ENCODE results near the gene TMPRSS3.

The TMPRSS3 gene

GRCh38 chr21:42347601-42348327 is 48.1 kb downstream of the TMPRSS3 start:
- no peak for DNase-seq

GRCh38 chr21:42346866-42347600 is 48.8 kb downstream of the TMPRSS3 start:
- DNase-seq: no peak

- no peak for DNase-seq
These were observed 49.4 kb downstream of the TMPRSS3 start for GRCh38 chr21:42346441-42346840.

- DNase-seq: no peak
These were observed 51.2 kb downstream of the TMPRSS3 start for GRCh38 chr21:42344631-42345030.

- no peak for DNase-seq
These were observed 51.8 kb downstream of the TMPRSS3 start for GRCh38 chr21:42343963-42344510.

- no peak for DNase-seq
These were observed 52.3 kb downstream of the TMPRSS3 start for GRCh38 chr21:42343556-42343955.

GRCh38 chr21:42343101-42343500 is 52.8 kb downstream of the TMPRSS3 start:
- no peak for DNase-seq

GRCh38 chr21:42341776-42342542 is 53.9 kb downstream of the TMPRSS3 start:
- DNase-seq: no peak

GRCh38 chr21:42340187-42341050 is 55.4 kb downstream of the TMPRSS3 start:
- no peak for DNase-seq

GRCh38 chr21:42338729-42339715 is 56.8 kb downstream of the TMPRSS3 start:
- DNase-seq: no peak

GRCh38 chr21:42337830-42338728 is 57.8 kb downstream of the TMPRSS3 start:
- peak; percentile 69 for DNase-seq

- DNase-seq: no peak
These were observed 58.6 kb downstream of the TMPRSS3 start for GRCh38 chr21:42337276-42337675.

GRCh38 chr21:42336054-42336453 is 59.8 kb downstream of the TMPRSS3 start:
- no peak for DNase-seq

- DNase-seq: no peak
These were observed 63.1 kb downstream of the TMPRSS3 start for GRCh38 chr21:42332557-42333317.

GRCh38 chr21:42331660-42332059 is 64.2 kb downstream of the TMPRSS3 start:
- DNase-seq: no peak

GRCh38 chr21:42330380-42331371 is 65.2 kb downstream of the TMPRSS3 start:
- DNase-seq: no peak

- DNase-seq: no peak
These were observed 71.0 kb downstream of the TMPRSS3 start for GRCh38 chr21:42324896-42325295.
